HepG2 (cell line): ENCODE measurements around the gene RAPGEF6. TPM values are rescaled to one million over a fixed set of nuclear protein-coding genes. Genes with fewer than 3 reads are reported as not detected.

Source experiments
- CC2D1A ChIP-seq: sonication (generic); formaldehyde crosslinking; IDR thresholded peaks from 2 replicates; pipeline ENCODE4 v1.8.1; 2023; ENCODE audit warnings: mild to moderate bottlenecking, missing genetic modification reagents
- CENPX ChIP-seq: sonication (generic); formaldehyde crosslinking; IDR thresholded peaks from 2 replicates; pipeline ENCODE4 v1.9.0; 2021; ENCODE audit warnings: mild to moderate bottlenecking, missing genetic modification reagents, moderate library complexity
- FOXC1 ChIP-seq: sonication (generic); formaldehyde crosslinking; IDR thresholded peaks from 2 replicates; pipeline ENCODE4 v1.8.0; 2022; ENCODE audit warnings: mild to moderate bottlenecking, missing genetic modification reagents, borderline replicate concordance
- FUBP1 ChIP-seq: sonication (generic); formaldehyde crosslinking; IDR thresholded peaks from 2 replicates; pipeline ENCODE4 v1.5.1; 2020; ENCODE audit warnings: missing genetic modification reagents, mild to moderate bottlenecking, borderline replicate concordance
- IRF9 ChIP-seq: sonication (generic); formaldehyde crosslinking; IDR thresholded peaks from 2 replicates; pipeline ENCODE4 v1.8.0; 2022; ENCODE audit warnings: missing genetic modification reagents, mild to moderate bottlenecking, borderline replicate concordance
- KDM3A ChIP-seq: IDR thresholded peaks from 2 replicates; pipeline ENCODE4 v1.6.1; 2018; ENCODE audit warnings: low read depth, missing compliant biosample characterization
- KMT2A ChIP-seq: sonication (generic); formaldehyde crosslinking; IDR thresholded peaks from 2 replicates; pipeline ENCODE4 v1.4.0; 2020; ENCODE audit warnings: missing genetic modification reagents
- MAFF ChIP-seq: IDR thresholded peaks from 2 replicates; pipeline ENCODE4 v1.6.1; 2011; ENCODE audit warnings: low read depth, low read length, improper control_type of control experiment
- NCOA2 ChIP-seq: sonication (generic); formaldehyde crosslinking; IDR thresholded peaks from 2 replicates; pipeline ENCODE4 v1.8.0; 2022; ENCODE audit warnings: inconsistent platforms
- PAF1 ChIP-seq: IDR thresholded peaks from 2 replicates; pipeline ENCODE4 v1.6.1; 2016; ENCODE audit warnings: missing genetic modification reagents, missing compliant biosample characterization
- POLR2AphosphoS2 ChIP-seq: IDR thresholded peaks from 2 replicates; pipeline ENCODE4 v1.6.1; 2011; ENCODE audit warnings: low read depth, low read length, improper control_type of control experiment
- TEAD3 ChIP-seq: optimal IDR thresholded peaks from 2 replicates; pipeline ENCODE3; 2016; ENCODE audit warnings: borderline replicate concordance
- THAP9 ChIP-seq: sonication (generic); formaldehyde crosslinking; IDR thresholded peaks from 2 replicates; pipeline ENCODE4; 2020; ENCODE audit warnings: missing genetic modification reagents, mild to moderate bottlenecking, borderline replicate concordance
- THRA ChIP-seq: sonication (generic); formaldehyde crosslinking; IDR thresholded peaks from 2 replicates; pipeline ENCODE4 v1.4.0; 2020; ENCODE audit warnings: missing genetic modification reagents, borderline replicate concordance
- ZHX1 ChIP-seq: sonication (generic); formaldehyde crosslinking; IDR thresholded peaks from 2 replicates; pipeline ENCODE4 v1.8.1; 2022; ENCODE audit warnings: low read depth, mild to moderate bottlenecking, missing genetic modification reagents
- ZKSCAN1 ChIP-seq: fragments of 150-350 bp; IDR thresholded peaks from 2 replicates; pipeline ENCODE4 v1.6.1; 2014; ENCODE audit warnings: low read length
- ZNF12 ChIP-seq: sonication (generic); formaldehyde crosslinking; IDR thresholded peaks from 2 replicates; pipeline ENCODE4 v1.5.0; 2020; ENCODE audit warnings: missing genetic modification reagents
- ZNF639 ChIP-seq: conservative IDR thresholded peaks from 2 replicates; pipeline ENCODE4 v1.6.1; 2018; ENCODE audit warnings: missing genetic modification reagents
- ZNF816 ChIP-seq: sonication (generic); formaldehyde crosslinking; IDR thresholded peaks from 2 replicates; pipeline ENCODE4 v1.8.0; 2022; ENCODE audit warnings: missing genetic modification reagents, mild to moderate bottlenecking, borderline replicate concordance
- polyA plus RNA-seq, 8 experiments: library from polyadenylated mRNA; depleted of rRNA in 3 of 8; stranded (reverse) in 7 of 8; unstranded in 1 of 8; fragments of >200 nt; fragmentation: Illumina TruSeq in 4 of 8; extraction: Trizol in 4 of 8; gene quantifications; 2 replicates each; pipeline versions ENCODE4 v1.2.1 to v1.2.3, GENCODE V29; 2011 to 2016; ENCODE audit warnings: low read depth in 4 of 8, missing spikeins in 1 of 8, mixed read lengths in 1 of 8; ENCODE audit not compliant: insufficient read depth in 1 of 8
- total RNA-seq, 5 experiments: library from RNA; depleted of rRNA; stranded (reverse); fragments of >200 nt; fragmentation: Illumina TruSeq; extraction: Trizol; gene quantifications; 2 replicates each; pipeline ENCODE4 v1.2.3, GENCODE V29; 2016; ENCODE audit warnings: low read depth in 1 of 5

RAPGEF6 gene
- total and polyA plus RNA-seq, 2 of the 13 experiments (the other 11 are each of a cell fraction or from before 2014, with no cell fraction given) = 7.7 to 24.6 TPM

GRCh38 chr5:131379723-131380122 lies 255.3 kb downstream of the RAPGEF6 start (continued):
- TF ChIP-seq TEAD3 (CRISPR knock-in tag) (peak; percentile 70), FOXC1 (CRISPR knock-in tag) (no peak), KDM3A (CRISPR knock-in tag) (no peak), ZNF816 (CRISPR knock-in tag) (no peak), ZKSCAN1 (no peak), ZHX1 (CRISPR knock-in tag) (no peak), POLR2AphosphoS2 (no peak), PAF1 (CRISPR knock-in tag) (no peak), CENPX (no peak), IRF9 (no peak), ZNF12 (CRISPR knock-in tag) (0 out of 2 replicates have a peak, but pooled peaks have one; percentile 50), FUBP1 (CRISPR knock-in tag) (no peak), ZNF639 (no peak), KMT2A (CRISPR knock-in tag) (no peak), THAP9 (CRISPR knock-in tag) (no peak), THRA (CRISPR knock-in tag) (0 out of 2 replicates have a peak, but pooled peaks have one; percentile 10), CC2D1A (CRISPR knock-in tag) (no peak), NCOA2 (CRISPR knock-in tag) (peak; percentile 62), MAFF (no peak)
